ENCODE data around the gene ATRNL1.
"Not testable (repeated sequence)": the region's sequence is repeated elsewhere in the genome, so short reads cannot be mapped to it uniquely, and the experiment has no call there.

ATRNL1 gene

GRCh38 chr10:115335366-115335765 lies 242.2 kb downstream of the ATRNL1 start:
- no peaks in the 10 kb centered on the region for H3K36me3 ChIP-seq (ENCODE audit: control insufficient read depth in 1 of 2, insufficient read depth in 2 of 2, low read length in 2 of 2)
- H3K4me1 ChIP-seq (ENCODE audit: control insufficient read depth in 1 of 2, insufficient read depth in 2 of 2, low read length in 2 of 2) = no peaks in the 10 kb centered on the region
- no peak overlapping the region for H3K4me3 ChIP-seq (ENCODE audit: low read depth in 1 of 2, low read length in 2 of 2)
- H3K27me3 ChIP-seq (ENCODE audit: low read depth, low read length) = no peaks in the 10 kb centered on the region
- H3K27ac ChIP-seq (ENCODE audit: low read length) = no peak overlapping the region
- H3K9me3 ChIP-seq (ENCODE audit: control insufficient read depth in 1 of 2, low read length in 2 of 2) = no peaks in the 10 kb centered on the region

DNA sequence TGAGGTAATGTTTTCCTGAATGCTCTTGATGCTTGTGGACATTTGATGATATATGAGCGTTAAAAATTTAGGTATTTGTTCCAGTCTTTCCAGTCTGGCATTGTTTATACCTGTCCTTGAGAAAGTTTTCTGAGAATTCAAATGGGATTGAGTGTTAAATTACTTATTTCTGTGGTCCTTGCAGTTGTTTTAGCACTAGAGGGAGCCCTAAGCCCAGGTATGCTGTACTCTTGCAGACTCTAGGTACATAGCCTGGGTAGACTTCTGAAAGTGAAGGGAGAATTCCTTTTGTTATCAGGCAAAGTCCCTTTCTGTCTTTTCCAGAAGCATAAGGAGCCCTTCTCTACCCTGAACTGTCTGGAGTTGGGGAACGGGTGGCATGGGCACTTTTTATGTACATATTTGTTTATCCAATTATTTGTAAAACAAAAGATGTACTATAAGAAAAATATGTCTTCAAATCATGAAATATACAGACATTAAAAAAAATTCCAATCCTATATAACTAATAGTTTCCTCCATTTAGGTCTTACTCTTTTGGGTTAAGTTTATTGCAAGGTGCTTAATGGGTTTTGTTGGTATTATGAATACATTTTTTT lies 262.1 kb downstream of the ATRNL1 start:
- Histone ChIP-seq H3K27me3 (ENCODE audit: low read depth, low read length) (no peaks in the 10 kb centered on the region), H3K36me3 (ENCODE audit: control insufficient read depth in 1 of 2, insufficient read depth in 2 of 2, low read length in 2 of 2) (no peaks in the 10 kb centered on the region), H3K4me3 (ENCODE audit: low read depth in 1 of 2, low read length in 2 of 2) (no peak overlapping the region), H3K27ac (ENCODE audit: low read length) (no peak overlapping the region), H3K4me1 (ENCODE audit: control insufficient read depth in 1 of 2, insufficient read depth in 2 of 2, low read length in 2 of 2) (no peaks in the 10 kb centered on the region), H3K9me3 (ENCODE audit: control insufficient read depth in 1 of 2, low read length in 2 of 2) (no peaks in the 10 kb centered on the region)

GRCh38 chr10:115367920-115368319 lies 274.8 kb downstream of the ATRNL1 start:
- H3K27ac ChIP-seq (ENCODE audit: low read length); H3K4me3 ChIP-seq (ENCODE audit: low read depth in 1 of 2, low read length in 2 of 2); H3K9me3 ChIP-seq (ENCODE audit: control insufficient read depth in 1 of 2, low read length in 2 of 2); H3K4me1 ChIP-seq (ENCODE audit: control insufficient read depth in 1 of 2, insufficient read depth in 2 of 2, low read length in 2 of 2); H3K36me3 ChIP-seq (ENCODE audit: control insufficient read depth in 1 of 2, insufficient read depth in 2 of 2, low read length in 2 of 2); H3K27me3 ChIP-seq (ENCODE audit: low read depth, low read length): not testable (repeated sequence)

GRCh38 chr10:115379064-115379463 lies 285.9 kb downstream of the ATRNL1 start:
- H3K36me3 ChIP-seq (ENCODE audit: control insufficient read depth in 1 of 2, insufficient read depth in 2 of 2, low read length in 2 of 2) = no peaks in the 10 kb centered on the region
- no peak overlapping the region for H3K4me3 ChIP-seq (ENCODE audit: low read depth in 1 of 2, low read length in 2 of 2)
- no peaks in the 10 kb centered on the region for H3K27me3 ChIP-seq (ENCODE audit: low read depth, low read length)
- H3K4me1 ChIP-seq (ENCODE audit: control insufficient read depth in 1 of 2, insufficient read depth in 2 of 2, low read length in 2 of 2) = no peaks in the 10 kb centered on the region
- H3K9me3 ChIP-seq (ENCODE audit: control insufficient read depth in 1 of 2, low read length in 2 of 2) = no peaks in the 10 kb centered on the region
- H3K27ac ChIP-seq (ENCODE audit: low read length) = no peak overlapping the region

- H3K4me1 ChIP-seq (ENCODE audit: control insufficient read depth in 1 of 2, insufficient read depth in 2 of 2, low read length in 2 of 2) = no peaks in the 10 kb centered on the region
- no peaks in the 10 kb centered on the region for H3K36me3 ChIP-seq (ENCODE audit: control insufficient read depth in 1 of 2, insufficient read depth in 2 of 2, low read length in 2 of 2)
- H3K4me3 ChIP-seq (ENCODE audit: low read depth in 1 of 2, low read length in 2 of 2) = no peak overlapping the region
- H3K27me3 ChIP-seq (ENCODE audit: low read depth, low read length) = no peaks in the 10 kb centered on the region
- H3K9me3 ChIP-seq (ENCODE audit: control insufficient read depth in 1 of 2, low read length in 2 of 2) = no peaks in the 10 kb centered on the region
- H3K27ac ChIP-seq (ENCODE audit: low read length) = no peak overlapping the region
Observed at GRCh38 chr10:115384665-115385064, 291.5 kb downstream of the ATRNL1 start.

- Histone ChIP-seq H3K9me3 (ENCODE audit: control insufficient read depth in 1 of 2, low read length in 2 of 2) (peaks cover 0 to 3% of the 10 kb centered on the region in 2 donors), H3K4me1 (ENCODE audit: control insufficient read depth in 1 of 2, insufficient read depth in 2 of 2, low read length in 2 of 2) (no peaks in the 10 kb centered on the region), H3K4me3 (ENCODE audit: low read depth in 1 of 2, low read length in 2 of 2) (no peak overlapping the region), H3K36me3 (ENCODE audit: control insufficient read depth in 1 of 2, insufficient read depth in 2 of 2, low read length in 2 of 2) (no peaks in the 10 kb centered on the region), H3K27ac (ENCODE audit: low read length) (no peak overlapping the region), H3K27me3 (ENCODE audit: low read depth, low read length) (no peaks in the 10 kb centered on the region)
Observed at GRCh38 chr10:115390607-115391006, 297.4 kb downstream of the ATRNL1 start.

DNA sequence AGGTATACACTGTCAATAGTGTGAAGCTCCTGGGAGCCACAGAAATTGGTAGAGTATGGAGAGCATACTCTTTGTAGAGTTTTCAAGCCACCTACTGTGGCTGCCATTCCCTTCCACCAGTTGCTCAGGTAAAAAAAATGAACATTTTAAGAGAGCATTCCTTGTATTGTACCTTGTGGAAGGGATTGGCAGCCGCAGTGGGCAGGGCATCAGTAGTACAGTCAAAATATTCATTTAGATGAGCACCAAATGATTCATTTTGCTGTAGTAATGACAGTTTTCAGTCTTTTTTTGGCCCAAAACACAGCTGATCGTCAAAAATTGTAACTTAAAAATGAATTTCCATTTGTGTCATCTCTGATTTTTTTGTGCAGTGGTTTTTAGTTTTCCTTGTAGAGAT lies 304.9 kb downstream of the ATRNL1 start:
- Histone ChIP-seq H3K36me3 (ENCODE audit: control insufficient read depth in 1 of 2, insufficient read depth in 2 of 2, low read length in 2 of 2) (no peaks in the 10 kb centered on the region), H3K27ac (ENCODE audit: low read length) (no peak overlapping the region), H3K9me3 (ENCODE audit: control insufficient read depth in 1 of 2, low read length in 2 of 2) (peaks cover 0 to 5% of the 10 kb centered on the region in 2 donors), H3K27me3 (ENCODE audit: low read depth, low read length) (no peaks in the 10 kb centered on the region), H3K4me1 (ENCODE audit: control insufficient read depth in 1 of 2, insufficient read depth in 2 of 2, low read length in 2 of 2) (no peaks in the 10 kb centered on the region), H3K4me3 (ENCODE audit: low read depth in 1 of 2, low read length in 2 of 2) (no peak overlapping the region)

DNA sequence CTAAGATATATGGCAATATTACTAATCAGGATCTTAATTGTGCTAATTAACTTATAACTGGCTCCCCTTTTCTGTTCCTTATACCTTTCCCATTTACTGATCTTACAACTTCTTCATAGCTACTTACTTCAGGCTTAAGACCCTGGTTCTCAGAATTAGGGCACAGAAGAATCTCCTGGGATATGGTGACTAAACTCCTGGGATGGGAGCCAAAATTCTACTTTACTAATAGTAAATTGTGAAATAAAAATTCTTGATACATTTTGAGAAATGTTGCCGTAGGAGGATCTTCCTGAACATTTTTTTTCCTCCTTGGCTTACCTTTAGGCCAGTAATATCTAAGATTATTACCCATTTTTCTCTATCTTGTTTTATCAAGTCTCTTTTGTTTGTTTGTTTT lies 309.5 kb downstream of the ATRNL1 start:
- Histone ChIP-seq H3K4me1 (ENCODE audit: control insufficient read depth in 1 of 2, insufficient read depth in 2 of 2, low read length in 2 of 2) (no peaks in the 10 kb centered on the region), H3K36me3 (ENCODE audit: control insufficient read depth in 1 of 2, insufficient read depth in 2 of 2, low read length in 2 of 2) (no peaks in the 10 kb centered on the region), H3K27ac (ENCODE audit: low read length) (no peak overlapping the region), H3K27me3 (ENCODE audit: low read depth, low read length) (no peaks in the 10 kb centered on the region), H3K9me3 (ENCODE audit: control insufficient read depth in 1 of 2, low read length in 2 of 2) (peaks cover 0 to 7% of the 10 kb centered on the region in 2 donors), H3K4me3 (ENCODE audit: low read depth in 1 of 2, low read length in 2 of 2) (no peak overlapping the region)

GRCh38 chr10:115405838-115406237 lies 312.7 kb downstream of the ATRNL1 start:
- H3K36me3 ChIP-seq (ENCODE audit: control insufficient read depth in 1 of 2, insufficient read depth in 2 of 2, low read length in 2 of 2); H3K4me3 ChIP-seq (ENCODE audit: low read depth in 1 of 2, low read length in 2 of 2); H3K27me3 ChIP-seq (ENCODE audit: low read depth, low read length); H3K9me3 ChIP-seq (ENCODE audit: control insufficient read depth in 1 of 2, low read length in 2 of 2); H3K4me1 ChIP-seq (ENCODE audit: control insufficient read depth in 1 of 2, insufficient read depth in 2 of 2, low read length in 2 of 2); H3K27ac ChIP-seq (ENCODE audit: low read length): not testable (repeated sequence)

DNA sequence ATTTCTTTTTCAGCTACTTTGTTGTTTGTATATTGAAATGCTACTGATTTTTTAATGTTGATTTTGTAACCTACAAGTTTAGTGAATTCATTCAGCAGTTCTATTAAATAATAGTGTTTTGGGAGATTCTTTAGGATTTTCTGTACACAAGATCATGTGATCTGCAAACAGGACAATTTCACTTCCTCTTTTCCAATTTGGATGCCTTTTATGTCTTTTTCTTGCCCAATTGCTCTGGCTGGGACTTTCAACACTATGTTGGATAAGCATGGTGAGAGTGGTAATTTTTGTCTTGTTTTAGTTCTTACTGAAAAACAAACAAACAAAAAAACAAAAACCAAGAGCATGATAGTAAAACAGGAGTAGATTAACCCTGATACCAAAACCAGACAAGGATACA lies 316.2 kb downstream of the ATRNL1 start:
- Histone ChIP-seq H3K9me3 (ENCODE audit: control insufficient read depth in 1 of 2, low read length in 2 of 2) (peaks cover 0 to 5% of the 10 kb centered on the region in 2 donors), H3K27me3 (ENCODE audit: low read depth, low read length) (no peaks in the 10 kb centered on the region), H3K36me3 (ENCODE audit: control insufficient read depth in 1 of 2, insufficient read depth in 2 of 2, low read length in 2 of 2) (no peaks in the 10 kb centered on the region), H3K4me1 (ENCODE audit: control insufficient read depth in 1 of 2, insufficient read depth in 2 of 2, low read length in 2 of 2) (no peaks in the 10 kb centered on the region), H3K27ac (ENCODE audit: low read length) (no peak overlapping the region), H3K4me3 (ENCODE audit: low read depth in 1 of 2, low read length in 2 of 2) (no peak overlapping the region)

DNA sequence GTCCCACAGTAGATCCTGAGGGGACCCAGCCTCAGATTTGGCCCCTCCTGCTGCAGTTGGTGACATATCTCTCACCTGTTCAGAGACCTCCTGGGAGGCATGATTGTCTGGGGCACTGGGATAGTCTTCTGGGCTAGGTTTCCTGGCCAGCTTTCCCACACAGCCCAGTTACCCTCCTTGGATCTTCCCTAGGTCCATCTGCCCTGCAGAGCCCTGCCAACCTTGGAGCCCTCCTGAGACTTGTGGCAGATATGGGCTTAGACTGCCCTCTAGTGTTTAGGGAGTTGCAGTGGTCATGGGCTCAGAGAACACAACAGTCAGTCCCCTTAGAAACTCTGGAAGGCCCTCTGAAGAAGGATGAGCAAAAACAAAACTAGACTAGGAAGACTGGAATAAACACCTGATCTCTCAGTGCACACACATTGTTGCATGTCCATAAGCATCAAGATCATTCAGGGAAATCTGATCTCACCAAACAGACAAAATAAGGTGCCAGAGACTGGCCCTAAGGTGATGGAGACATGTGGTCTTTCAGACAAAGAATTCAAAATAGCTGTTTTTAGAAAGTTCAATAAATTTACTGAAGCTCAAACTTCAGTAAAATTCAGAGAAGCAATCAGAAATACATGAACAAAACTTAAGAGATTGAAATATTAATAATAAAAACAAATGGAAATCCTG lies 324.6 kb downstream of the ATRNL1 start:
- Histone ChIP-seq H3K27me3 (ENCODE audit: low read depth, low read length) (no peaks in the 10 kb centered on the region), H3K4me3 (ENCODE audit: low read depth in 1 of 2, low read length in 2 of 2) (no peak overlapping the region), H3K27ac (ENCODE audit: low read length) (no peak overlapping the region), H3K36me3 (ENCODE audit: control insufficient read depth in 1 of 2, insufficient read depth in 2 of 2, low read length in 2 of 2) (no peaks in the 10 kb centered on the region), H3K9me3 (ENCODE audit: control insufficient read depth in 1 of 2, low read length in 2 of 2) (peaks cover 0 to 10% of the 10 kb centered on the region in 2 donors), H3K4me1 (ENCODE audit: control insufficient read depth in 1 of 2, insufficient read depth in 2 of 2, low read length in 2 of 2) (no peaks in the 10 kb centered on the region)

GRCh38 chr10:115422624-115423023 lies 329.5 kb downstream of the ATRNL1 start:
- Histone ChIP-seq H3K4me3 (ENCODE audit: low read depth in 1 of 2, low read length in 2 of 2) (no peak overlapping the region), H3K27me3 (ENCODE audit: low read depth, low read length) (no peaks in the 10 kb centered on the region), H3K27ac (ENCODE audit: low read length) (no peak overlapping the region), H3K4me1 (ENCODE audit: control insufficient read depth in 1 of 2, insufficient read depth in 2 of 2, low read length in 2 of 2) (no peaks in the 10 kb centered on the region), H3K36me3 (ENCODE audit: control insufficient read depth in 1 of 2, insufficient read depth in 2 of 2, low read length in 2 of 2) (no peaks in the 10 kb centered on the region), H3K9me3 (ENCODE audit: control insufficient read depth in 1 of 2, low read length in 2 of 2) (peaks cover 0 to 10% of the 10 kb centered on the region in 2 donors)

Data from muscle layer of duodenum (tissue), 2 donors.